RWPE1 (cell line): Measurements from ENCODE around the gene KIDINS220.

Experiments
- CTCF ChIA-PET: fragments of 350-600 bp; sonication (Branson Sonifier 250); formaldehyde crosslinking; extraction: SDS; loops from one replicate; lab custom pipeline; 2021; lab: Yijun Ruan, JAX
- POLR2A ChIA-PET: fragments of 400-600 bp; formaldehyde crosslinking; extraction: SDS; loops from one replicate; lab custom pipeline; 2020; ENCODE audit warnings: antibody characterized with exemption; ENCODE audit not compliant: low non-redundant PET; lab: Yijun Ruan, JAX
- DNase-seq: peaks from one replicate; pipeline ENCODE4 v3.0.0; 2012; ENCODE audit warnings: low spot score
- H3K27ac ChIP-seq: fragments of 450-650 bp; 2 replicates; pipeline ENCODE4 v1.5.1; 2017
- CTCF ChIP-seq: fragments of 450-650 bp; conservative IDR thresholded peaks from 2 replicates; pipeline ENCODE4 v1.5.1; 2017; ENCODE audit warnings: low read depth, mild to moderate bottlenecking

Gene KIDINS220

GRCh38 chr2:8725838-8726237 is 111.6 kb downstream of the KIDINS220 start:
- DNase-seq, result no peak
- ChIA-PET POLR2A (no interaction called here), CTCF (no interaction called here)
- TF ChIP-seq CTCF, result no peak
- H3K27ac ChIP-seq, result no peak overlapping the region

GRCh38 chr2:8722986-8723385 is 114.4 kb downstream of the KIDINS220 start:
- ChIA-PET CTCF (no interaction called here), POLR2A (no interaction called here)
- no peak for TF ChIP-seq CTCF
- no peak overlapping the region for H3K27ac ChIP-seq
- DNase-seq, result no peak

- ChIA-PET CTCF (no interaction called here), POLR2A (no interaction called here)
- no peak overlapping the region for H3K27ac ChIP-seq
Observed at GRCh38 chr2:8721410-8721809, 116.0 kb downstream of the KIDINS220 start.

GRCh38 chr2:8720741-8721140 is 116.7 kb downstream of the KIDINS220 start:
- no peak for DNase-seq
- POLR2A ChIA-PET, result no interaction called here
- CTCF ChIA-PET, result no interaction called here
- no peak for TF ChIP-seq CTCF
- H3K27ac ChIP-seq, result no peak overlapping the region

More at GRCh38 chr2:8721410-8721809, 116.0 kb downstream of the KIDINS220 start:
- no peak for DNase-seq
- TF ChIP-seq CTCF, result no peak

GRCh38 chr2:8719528-8719927 is 117.9 kb downstream of the KIDINS220 start:
- POLR2A ChIA-PET, result no interaction called here
- no peak for TF ChIP-seq CTCF
- no peak for DNase-seq
- H3K27ac ChIP-seq, result no peak overlapping the region
- CTCF ChIA-PET, result interaction anchor here (0.6 kb wide), 1 partner anchor 65 kb away, joined by 4 read pairs; no protein-coding TSS in a partner anchor

- H3K27ac ChIP-seq, result no peak overlapping the region
- ChIA-PET CTCF (no interaction called here), POLR2A (no interaction called here)
- DNase-seq, result no peak
- TF ChIP-seq CTCF, result no peak
Observed at GRCh38 chr2:8714971-8715370, 122.4 kb downstream of the KIDINS220 start.
